IMR-90 (cell line): ENCODE data around the gene RCAN2. TPM values are rescaled to one million over a fixed set of nuclear protein-coding genes. Genes with fewer than 3 reads are reported as not detected.

Source experiments
- ATAC-seq: fragments of 200-7000 bp; cut with Tn5 transposase; 2 replicates; pipeline ENCODE4 v1.9.1; 2020; ENCODE audit warnings: low read depth, mild to moderate bottlenecking, moderate library complexity
- BruUV-seq: library from RNA; stranded (reverse); fragments of 400-500 nt; replicated peaks from 2 replicates; lab custom pipeline; 2021; lab: Mats Ljungman, UMichigan
- CTCF ChIA-PET: fragments of 300-600 bp; formaldehyde crosslinking; extraction: SDS; loops from one replicate; lab custom pipeline; 2021; ENCODE audit warnings: antibody characterized with exemption; lab: Yijun Ruan, JAX
- POLR2A ChIA-PET: fragments of 300-600 bp; sonication (Branson Sonifier 250); formaldehyde crosslinking; loops from one replicate; lab custom pipeline; 2022; ENCODE audit warnings: antibody characterized with exemption; ENCODE audit not compliant: unreplicated experiment; lab: Charles Lee
- DNase-seq: peaks from one replicate; pipeline ENCODE4 v3.0.0; 2013
- H2AFZ ChIP-seq: replicated peaks from 2 replicates; pipeline ENCODE3; 2013; ENCODE audit warnings: low read length, mild to moderate bottlenecking; ENCODE audit not compliant: poor library complexity
- H2AK5ac ChIP-seq: 2 replicates; pipeline ENCODE4 v1.6.1; 2013; ENCODE audit warnings: low read depth, low read length, inconsistent platforms
- H2AK9ac ChIP-seq: replicated peaks from 2 replicates; pipeline ENCODE3; 2013; ENCODE audit warnings: mild to moderate bottlenecking, low read depth, low read length, moderate library complexity; ENCODE audit not compliant: poor library complexity
- H2BK120ac ChIP-seq: 2 replicates; pipeline ENCODE4 v1.6.1; 2013; ENCODE audit warnings: low read depth, low read length, inconsistent platforms
- H2BK15ac ChIP-seq: 3 replicates; pipeline ENCODE4 v1.6.1; 2013; ENCODE audit warnings: low read depth, low read length, inconsistent platforms
- H2BK20ac ChIP-seq: 2 replicates; pipeline ENCODE4 v1.6.1; 2013; ENCODE audit warnings: low read depth, mild to moderate bottlenecking, inconsistent platforms, low read length, moderate library complexity
- H2BK5ac ChIP-seq: 2 replicates; pipeline ENCODE4 v1.6.1; 2013; ENCODE audit warnings: mild to moderate bottlenecking, low read depth, low read length, inconsistent platforms; ENCODE audit not compliant: poor library complexity, severe bottlenecking
- H3K14ac ChIP-seq: replicated peaks from 2 replicates; pipeline ENCODE4 v1.6.1; 2013; ENCODE audit warnings: low read depth, low read length, inconsistent platforms
- H3K18ac ChIP-seq: 2 replicates; pipeline ENCODE4 v1.6.1; 2013; ENCODE audit warnings: low read depth, low read length, control low read depth
- H3K23ac ChIP-seq: 2 replicates; pipeline ENCODE4 v1.6.1; 2013; ENCODE audit warnings: low read depth, low read length, inconsistent platforms
- H3K27ac ChIP-seq: 2 replicates; pipeline ENCODE4 v1.5.1; 2013; ENCODE audit warnings: mild to moderate bottlenecking, control low read depth, low read length; ENCODE audit not compliant: insufficient read depth
- H3K27me3 ChIP-seq: 2 replicates; pipeline ENCODE4 v1.6.1; 2013; ENCODE audit warnings: low read length; ENCODE audit not compliant: control insufficient read depth, insufficient read depth
- H3K36me3 ChIP-seq: 2 replicates; pipeline ENCODE4 v1.6.1; 2013; ENCODE audit warnings: low read length, mixed read lengths; ENCODE audit not compliant: control insufficient read depth, insufficient read depth
- H3K4ac ChIP-seq: 2 replicates; pipeline ENCODE4 v1.6.1; 2013; ENCODE audit warnings: low read depth, low read length, inconsistent platforms
- H3K4me1 ChIP-seq: 2 replicates; pipeline ENCODE4 v1.6.1; 2013; ENCODE audit warnings: low read length, mixed read lengths; ENCODE audit not compliant: control insufficient read depth, insufficient read depth
- H3K4me2 ChIP-seq: 2 replicates; pipeline ENCODE4 v1.6.1; 2013; ENCODE audit warnings: low read depth, mild to moderate bottlenecking, control low read depth, low read length, moderate library complexity
- H3K4me3 ChIP-seq: 2 replicates; pipeline ENCODE4 v1.5.1; 2013; ENCODE audit warnings: low read depth, mild to moderate bottlenecking, control low read depth, low read length, moderate library complexity; ENCODE audit not compliant: insufficient read depth
- H3K56ac ChIP-seq: 2 replicates; pipeline ENCODE4 v1.6.1; 2013; ENCODE audit warnings: low read length, inconsistent platforms; ENCODE audit not compliant: insufficient read depth; ENCODE audit errors: extremely low read depth
- H3K79me1 ChIP-seq, 2 experiments: 2 replicates each; pipeline ENCODE4 v1.6.1; 2013; ENCODE audit warnings: low read length in 2 of 2, inconsistent platforms in 1 of 2, low read depth in 1 of 2
- H3K9ac ChIP-seq: 2 replicates; pipeline ENCODE4 v1.6.1; 2013; ENCODE audit warnings: low read depth, low read length, control low read depth
- H3K9me1 ChIP-seq: 2 replicates; pipeline ENCODE4 v1.6.1; 2013; ENCODE audit warnings: low read length, inconsistent platforms; ENCODE audit not compliant: insufficient read depth
- H3K9me3 ChIP-seq: 2 replicates; pipeline ENCODE4 v1.6.1; 2013; ENCODE audit warnings: low read length; ENCODE audit not compliant: control insufficient read depth, insufficient read depth
- H4K20me1 ChIP-seq: 2 replicates; pipeline ENCODE4 v1.6.1; 2013; ENCODE audit warnings: low read length, inconsistent platforms; ENCODE audit not compliant: insufficient read depth
- H4K5ac ChIP-seq: 2 replicates; pipeline ENCODE4 v1.6.1; 2013; ENCODE audit warnings: mild to moderate bottlenecking, low read depth, low read length, control low read depth
- H4K8ac ChIP-seq, 2 experiments: 2 replicates each; pipeline ENCODE4 v1.6.1; 2013; ENCODE audit warnings: low read depth in 2 of 2, low read length in 2 of 2, control low read depth in 1 of 2, inconsistent platforms in 1 of 2
- H4K91ac ChIP-seq: 2 replicates; pipeline ENCODE4 v1.6.1; 2013; ENCODE audit warnings: low read depth, low read length, inconsistent platforms; ENCODE audit not compliant: insufficient read depth
- MAZ ChIP-seq: IDR thresholded peaks from 2 replicates; pipeline ENCODE4 v1.6.1; 2012; ENCODE audit warnings: low read depth, mild to moderate bottlenecking, low read length, improper control_type of control experiment, moderate library complexity, borderline replicate concordance
- WGBS, 2 experiments: methylation state at CpG; one replicate each; pipeline versions ENCODE4 v1.1.5 to v1.1.7; 2013; ENCODE audit warnings: missing lambda C conversion rate in 2 of 2; ENCODE audit not compliant: insufficient read length in 1 of 2; ENCODE audit errors: extremely low coverage in 2 of 2; 5-methylcytosine and 5-hydroxymethylcytosine counted together
- dilution Hi-C: fragments of 300-500 bp; cut with HindIII; formaldehyde crosslinking; loops from one replicate; pipeline ENCODE4 v1.14.3; 2018; ENCODE audit warnings: low sequenced_read_pairs; ENCODE audit not compliant: unreplicated experiment
- in situ Hi-C: fragments of 300-500 bp; cut with MboI; formaldehyde crosslinking; loops from 3 replicates; pipeline ENCODE4 v1.14.3; 2019; ENCODE audit warnings: low sequenced_read_pairs, inconsistent platforms, mixed read lengths
- intact Hi-C: fragments of 100-400 bp; cut with micrococcal nuclease; formaldehyde crosslinking; loops from 2 replicates; pipeline ENCODE4 v1.10.0; 2022
- polyA plus RNA-seq, 3 experiments: library from polyadenylated mRNA; depleted of rRNA; stranded (reverse); fragments of >200 nt; gene quantifications; 2 replicates each; pipeline ENCODE4 v1.2.3, GENCODE V29; 2012; ENCODE audit warnings: low replicate concordance in 1 of 3
- total RNA-seq: library from RNA; depleted of rRNA; stranded (reverse); fragments of >200 nt; gene quantifications from 2 replicates; pipeline ENCODE4 v1.2.3, GENCODE V29; 2012

The RCAN2 gene
- total and polyA plus RNA-seq, 2 of the 4 experiments (the other 2 are of a cell fraction): 1.3 to 1.8 TPM

DNA sequence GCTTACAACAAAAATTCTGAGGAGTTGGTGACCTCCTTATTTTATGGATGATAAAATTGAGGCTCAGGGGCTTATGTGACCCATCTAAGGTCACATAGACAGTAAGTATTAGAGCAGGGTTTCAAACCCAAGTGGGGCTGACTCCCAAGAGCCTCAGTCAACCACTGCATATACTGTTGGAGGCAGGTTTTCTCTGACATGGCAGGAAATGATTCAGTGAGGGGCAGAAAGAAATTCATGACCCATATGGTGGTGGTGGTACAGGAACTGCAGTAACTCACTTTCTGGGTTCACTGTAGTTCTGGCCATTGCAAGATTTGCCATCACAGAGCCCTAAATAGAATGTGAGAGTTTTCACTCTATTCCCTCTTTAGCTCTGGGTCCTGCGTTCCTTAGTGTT, 188.4 kb downstream of the RCAN2 start:
- Histone ChIP-seq H3K9me3 (no peaks in the 10 kb centered on the region), H2AFZ (no peak overlapping the region), H4K5ac (no peak overlapping the region), H4K8ac (no peak overlapping the region), H2BK20ac (no peak overlapping the region), H3K4me1 (no peaks in the 10 kb centered on the region), H4K20me1 (no peaks in the 10 kb centered on the region), H3K4ac (no peak overlapping the region), H3K27me3 (no peaks in the 10 kb centered on the region), H3K4me2 (no peak overlapping the region), H3K4me3 (no peak overlapping the region), H3K56ac (no peak overlapping the region), H3K9ac (no peak overlapping the region), H3K14ac (no peak overlapping the region), H3K9me1 (no peaks in the 10 kb centered on the region), H4K91ac (no peak overlapping the region), H2BK15ac (no peak overlapping the region), H3K27ac (no peak overlapping the region), H2BK5ac (no peak overlapping the region), H3K79me1 (no peaks in the 10 kb centered on the region), H3K23ac (no peak overlapping the region), H2AK9ac (no peak overlapping the region), H2BK120ac (no peak overlapping the region), H3K18ac (no peak overlapping the region), H2AK5ac (no peak overlapping the region), H3K36me3 (no peaks in the 10 kb centered on the region)
- in situ Hi-C loops: no loop called here
- ChIA-PET CTCF (no interaction called here), POLR2A (no interaction called here)
- DNase-seq: no peak
- TF ChIP-seq MAZ: no peak
- WGBS, 2 experiments: no CpG with 5 or more reads among the region's 1 CpG
- ATAC-seq: no peak
- dilution Hi-C loops: no loop called here
- intact Hi-C loops: no loop called here
- BruUV-seq: no TSS peak
